Measurements from ENCODE around the gene CAMK4. TPM values are rescaled to one million over a fixed set of nuclear protein-coding genes. Genes with fewer than 3 reads are reported as not detected.

CAMK4 gene
- total RNA-seq, 1 experiment from 2014 or later = 23.3 TPM

DNA sequence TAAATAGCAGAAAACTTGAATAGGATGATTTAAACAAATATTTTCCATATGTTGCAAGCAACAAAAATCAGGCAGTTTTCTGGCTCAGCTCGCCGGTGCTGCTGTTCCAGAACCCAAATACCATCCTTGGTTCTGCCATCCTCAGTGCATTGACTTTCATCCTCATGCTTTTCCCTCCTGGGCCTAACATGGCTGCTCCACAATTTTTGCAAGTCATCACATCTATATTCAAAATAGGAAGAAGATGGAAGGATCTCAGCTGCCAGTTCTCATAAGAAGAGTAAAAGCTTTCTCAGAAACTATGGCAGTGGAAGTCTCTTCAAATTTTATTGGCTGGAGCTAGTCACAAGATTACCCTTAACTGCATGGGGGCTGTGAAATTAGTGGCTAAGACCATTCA is 151.5 kb downstream of the CAMK4 start:
- CTCF ChIA-PET = no interaction called here
- H3K4me1 Mint-ChIP-seq (ENCODE audit: low read depth, unreplicated experiment) = no peaks in the 10 kb centered on the region
- no peak for DNase-seq
- intact Hi-C loops (cut with micrococcal nuclease; ENCODE audit: unreplicated experiment) = no loop called here
- no peaks in the 10 kb centered on the region for H3K9me3 Mint-ChIP-seq (ENCODE audit: low read depth, unreplicated experiment)
- no peak overlapping the region for H3K4me3 Mint-ChIP-seq (ENCODE audit: low read depth, unreplicated experiment)
- TF ChIP-seq, protein P1, sequence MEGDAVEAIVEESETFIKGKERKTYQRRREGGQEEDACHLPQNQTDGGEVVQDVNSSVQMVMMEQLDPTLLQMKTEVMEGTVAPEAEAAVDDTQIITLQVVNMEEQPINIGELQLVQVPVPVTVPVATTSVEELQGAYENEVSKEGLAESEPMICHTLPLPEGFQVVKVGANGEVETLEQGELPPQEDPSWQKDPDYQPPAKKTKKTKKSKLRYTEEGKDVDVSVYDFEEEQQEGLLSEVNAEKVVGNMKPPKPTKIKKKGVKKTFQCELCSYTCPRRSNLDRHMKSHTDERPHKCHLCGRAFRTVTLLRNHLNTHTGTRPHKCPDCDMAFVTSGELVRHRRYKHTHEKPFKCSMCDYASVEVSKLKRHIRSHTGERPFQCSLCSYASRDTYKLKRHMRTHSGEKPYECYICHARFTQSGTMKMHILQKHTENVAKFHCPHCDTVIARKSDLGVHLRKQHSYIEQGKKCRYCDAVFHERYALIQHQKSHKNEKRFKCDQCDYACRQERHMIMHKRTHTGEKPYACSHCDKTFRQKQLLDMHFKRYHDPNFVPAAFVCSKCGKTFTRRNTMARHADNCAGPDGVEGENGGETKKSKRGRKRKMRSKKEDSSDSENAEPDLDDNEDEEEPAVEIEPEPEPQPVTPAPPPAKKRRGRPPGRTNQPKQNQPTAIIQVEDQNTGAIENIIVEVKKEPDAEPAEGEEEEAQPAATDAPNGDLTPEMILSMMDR (IDR thresholded peaks at IDR 0.05; ENCODE audit: unreplicated experiment) = no peak
- no TSS peak for BruUV-seq (replicated peaks)
- no peak overlapping the region for H3K27ac Mint-ChIP-seq (ENCODE audit: unreplicated experiment)
- no peaks in the 10 kb centered on the region for H3K36me3 Mint-ChIP-seq (ENCODE audit: insufficient read depth, unreplicated experiment)
- H3K27me3 Mint-ChIP-seq (ENCODE audit: unreplicated experiment) = no peaks in the 10 kb centered on the region

DNA sequence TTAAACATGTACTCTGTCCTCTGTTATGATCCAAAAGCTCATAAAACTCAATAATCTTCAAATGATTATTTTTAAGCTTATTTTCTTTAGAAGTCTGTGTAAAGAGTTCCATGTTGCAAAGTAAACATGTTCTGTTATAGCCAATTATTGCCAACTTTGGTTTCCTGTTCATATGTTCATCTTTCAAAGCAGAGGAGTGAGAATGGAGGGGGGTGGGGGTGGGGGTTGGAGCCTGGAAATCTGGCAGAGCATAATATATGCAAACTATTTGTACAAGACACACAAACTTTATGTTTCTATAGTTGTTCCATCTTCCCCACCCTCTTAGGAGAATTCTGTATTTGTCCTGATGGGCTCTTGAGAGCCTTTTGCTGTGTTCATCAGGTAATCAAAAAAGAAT is 153.1 kb downstream of the CAMK4 start:
- no TSS peak for BruUV-seq (replicated peaks)
- CTCF ChIA-PET = interaction anchor here (0.6 kb wide), 1 partner anchor 934 kb away, joined by 3 read pairs; no protein-coding TSS in a partner anchor
- H3K27ac Mint-ChIP-seq (ENCODE audit: unreplicated experiment) = no peak overlapping the region
- H3K36me3 Mint-ChIP-seq (ENCODE audit: insufficient read depth, unreplicated experiment) = no peaks in the 10 kb centered on the region
- intact Hi-C loops (cut with micrococcal nuclease; ENCODE audit: unreplicated experiment) = no loop called here
- H3K27me3 Mint-ChIP-seq (ENCODE audit: unreplicated experiment) = no peaks in the 10 kb centered on the region
- no peaks in the 10 kb centered on the region for H3K4me1 Mint-ChIP-seq (ENCODE audit: low read depth, unreplicated experiment)
- DNase-seq = no peak
- no peaks in the 10 kb centered on the region for H3K9me3 Mint-ChIP-seq (ENCODE audit: low read depth, unreplicated experiment)
- no peak overlapping the region for H3K4me3 Mint-ChIP-seq (ENCODE audit: low read depth, unreplicated experiment)
- TF ChIP-seq, protein P1 (IDR thresholded peaks at IDR 0.05; ENCODE audit: unreplicated experiment) = no peak

DNA sequence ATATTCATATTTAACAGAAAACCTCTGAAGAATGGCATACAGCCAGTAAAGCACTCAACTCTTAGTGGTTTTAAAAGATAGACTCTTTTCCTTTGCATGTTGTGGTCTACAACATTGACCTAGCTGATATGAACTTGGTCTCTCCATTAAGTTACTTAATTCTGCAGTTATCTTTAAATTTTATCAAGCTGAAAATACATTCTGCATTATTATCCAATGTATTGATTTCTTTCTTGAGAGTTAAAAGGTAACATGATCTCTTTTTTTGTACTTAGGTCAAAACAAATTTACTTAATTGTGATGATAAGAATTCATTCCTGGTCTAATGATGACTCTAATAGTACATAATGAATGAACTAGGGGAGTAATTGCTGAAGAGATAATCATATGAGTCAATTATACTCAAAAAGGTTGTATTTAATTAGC is 155.2 kb downstream of the CAMK4 start:
- BruUV-seq (replicated peaks) = no TSS peak
- TF ChIP-seq, protein P1 (IDR thresholded peaks at IDR 0.05; ENCODE audit: unreplicated experiment) = no peak
- DNase-seq = no peak
- intact Hi-C loops (cut with micrococcal nuclease; ENCODE audit: unreplicated experiment) = no loop called here
- Mint-ChIP-seq H3K36me3 (ENCODE audit: insufficient read depth, unreplicated experiment) (no peaks in the 10 kb centered on the region), H3K27ac (ENCODE audit: unreplicated experiment) (no peak overlapping the region), H3K9me3 (ENCODE audit: low read depth, unreplicated experiment) (no peaks in the 10 kb centered on the region), H3K4me1 (ENCODE audit: low read depth, unreplicated experiment) (no peaks in the 10 kb centered on the region), H3K27me3 (ENCODE audit: unreplicated experiment) (no peaks in the 10 kb centered on the region), H3K4me3 (ENCODE audit: low read depth, unreplicated experiment) (no peak overlapping the region)
- CTCF ChIA-PET = no interaction called here

DNA sequence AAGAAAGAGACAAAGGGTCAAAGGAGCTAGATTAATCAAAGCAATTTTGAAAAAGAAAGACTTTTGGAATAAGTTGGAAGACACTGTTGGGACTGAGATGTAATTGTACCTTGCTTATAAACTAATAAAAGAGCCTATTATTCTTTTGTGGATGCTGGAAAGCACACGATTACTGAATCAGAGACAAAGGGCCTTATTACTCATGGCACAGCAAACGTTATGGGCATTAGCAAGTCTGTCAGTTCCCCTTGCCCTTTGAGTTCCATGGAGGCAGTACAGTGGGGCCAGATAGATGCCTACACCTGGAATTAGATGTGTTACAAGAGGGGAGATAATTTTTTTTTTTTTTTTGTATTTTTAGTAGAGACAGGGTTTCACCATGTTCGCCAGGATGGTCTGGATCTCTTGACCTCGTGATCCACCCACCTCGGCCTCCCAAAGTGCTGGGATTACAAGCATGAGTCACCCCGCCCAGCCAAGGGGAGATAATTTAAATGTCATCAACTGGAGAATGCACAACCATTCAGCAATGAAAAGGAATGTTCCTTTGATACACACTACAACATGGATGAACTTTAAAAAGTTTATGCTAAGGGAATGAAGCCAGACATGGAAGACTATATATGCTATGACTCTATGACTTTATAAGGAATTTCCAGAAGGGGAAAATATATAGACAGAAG is 159.2 kb downstream of the CAMK4 start:
- no peak for DNase-seq
- Mint-ChIP-seq H3K27ac (ENCODE audit: unreplicated experiment) (no peak overlapping the region), H3K4me3 (ENCODE audit: low read depth, unreplicated experiment) (no peak overlapping the region), H3K27me3 (ENCODE audit: unreplicated experiment) (no peaks in the 10 kb centered on the region), H3K4me1 (ENCODE audit: low read depth, unreplicated experiment) (no peaks in the 10 kb centered on the region), H3K9me3 (ENCODE audit: low read depth, unreplicated experiment) (no peaks in the 10 kb centered on the region), H3K36me3 (ENCODE audit: insufficient read depth, unreplicated experiment) (no peaks in the 10 kb centered on the region)
- CTCF ChIA-PET = no interaction called here
- intact Hi-C loops (cut with micrococcal nuclease; ENCODE audit: unreplicated experiment) = no loop called here
- BruUV-seq (replicated peaks) = no TSS peak
- TF ChIP-seq, protein P1 (IDR thresholded peaks at IDR 0.05; ENCODE audit: unreplicated experiment) = no peak
